Measurements from ENCODE around the gene BUD31. TPM values are rescaled to one million over a fixed set of nuclear protein-coding genes. Genes with fewer than 3 reads are reported as not detected.
A peak's percentile ranks its signal among the peaks of the same experiment; 100 is the strongest.

Gene BUD31
- total and polyA plus RNA-seq, 2 of the 4 experiments (the other 2 are of a cell fraction): 72.6 to 97.2 TPM

DNA sequence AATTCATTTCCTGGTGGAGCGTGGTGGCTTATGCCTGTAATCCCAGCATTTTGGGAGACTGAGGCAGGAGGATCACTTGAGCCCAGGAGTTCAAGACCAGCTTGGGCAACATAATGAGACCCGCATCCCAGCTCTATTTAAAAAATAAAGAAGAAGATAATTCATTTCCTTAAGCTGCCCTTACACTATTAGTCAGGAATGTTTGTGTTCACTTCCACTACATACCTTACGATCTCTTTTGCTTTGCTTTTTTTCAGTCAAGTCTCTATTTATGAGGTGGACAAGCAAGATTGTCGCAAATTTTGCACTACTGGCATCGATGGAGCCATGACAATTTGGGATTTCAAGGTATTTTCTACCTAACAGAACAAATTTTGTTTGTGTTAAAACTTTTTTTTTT lies 45.5 kb upstream of the BUD31 start:
- Histone ChIP-seq H3K4me2 (ENCODE audit: low read depth, low read length) (no peak overlapping the region), H2BK5ac (ENCODE audit: low read depth, low read length, poor library complexity, severe bottlenecking) (peak overlapping the region; percentile 42), H3K18ac (ENCODE audit: low read depth, low read length) (no peak overlapping the region), H2BK15ac (ENCODE audit: low read depth, low read length) (no peak overlapping the region), H4K91ac (ENCODE audit: insufficient read depth, low read depth, low read length) (no peak overlapping the region), H4K20me1 (ENCODE audit: insufficient read depth, low read length) (peaks cover 24% of the 10 kb centered on the region), H3K14ac (replicated peaks; ENCODE audit: low read depth, low read length) (0 out of 2 replicates have a peak overlapping the region, but pooled peaks have one; percentile 70), H2AFZ (replicated peaks; ENCODE audit: low read length, poor library complexity) (no peak overlapping the region), H4K5ac (ENCODE audit: low read depth, low read length) (no peak overlapping the region), H3K27ac (ENCODE audit: insufficient read depth, low read length) (peak overlapping the region; percentile 3; the same call in 1 of the 2 replicates), H3K4me1 (ENCODE audit: control insufficient read depth, insufficient read depth, low read length) (peaks cover 2% of the 10 kb centered on the region; the same call in 1 of the 2 replicates), H3K23ac (ENCODE audit: low read depth, low read length) (no peak overlapping the region), H3K9me3 (ENCODE audit: control insufficient read depth, insufficient read depth, low read length) (no peaks in the 10 kb centered on the region), H2AK5ac (ENCODE audit: low read depth, low read length) (no peak overlapping the region), H3K9me1 (ENCODE audit: insufficient read depth, low read length) (peaks cover 6% of the 10 kb centered on the region), H2BK20ac (ENCODE audit: low read depth, low read length) (0 out of 2 replicates have a peak overlapping the region, but pooled peaks have one; percentile 11), H3K27me3 (ENCODE audit: control insufficient read depth, insufficient read depth, low read length) (no peaks in the 10 kb centered on the region), H3K79me1 (ENCODE audit: low read depth in 1 of 2, low read length in 2 of 2) (peaks cover 16 to 44% of the 10 kb centered on the region in 2 experiments; a peak in 3 of 4 replicates), H3K4me3 (ENCODE audit: insufficient read depth, low read depth, low read length) (no peak overlapping the region), H2BK120ac (ENCODE audit: low read depth, low read length) (no peak overlapping the region), H4K8ac (ENCODE audit: low read depth in 2 of 2, low read length in 2 of 2) (no peak overlapping the region; a peak in 1 of 4 replicates), H2AK9ac (replicated peaks; ENCODE audit: low read depth, low read length, poor library complexity) (no peak overlapping the region), H3K4ac (ENCODE audit: low read depth, low read length) (no peak overlapping the region), H3K56ac (ENCODE audit: extremely low read depth, insufficient read depth, low read length) (no peak overlapping the region), H3K9ac (ENCODE audit: low read depth, low read length) (no peak overlapping the region), H3K36me3 (ENCODE audit: control insufficient read depth, insufficient read depth, low read length) (peaks cover 49% of the 10 kb centered on the region)
- DNase-seq (peak; percentile 22), ATAC-seq (ENCODE audit: low read depth) (peak; percentile 36)
- no TSS peak for BruUV-seq (replicated peaks)
- no CpG with 5 or more reads among the region's 5 CpGs for WGBS, 2 experiments (ENCODE audit: extremely low coverage in 2 of 2, insufficient read length in 1 of 2)
- TF ChIP-seq MXI1 (IDR thresholded peaks at IDR 0.05; ENCODE audit: borderline replicate concordance, low read depth, low read length) (no peak), RAD21 (IDR thresholded peaks at IDR 0.05; ENCODE audit: low read length) (no peak), CHD1 (IDR thresholded peaks at IDR 0.05; ENCODE audit: low read depth, low read length) (no peak), NFE2L2 (IDR thresholded peaks at IDR 0.05; ENCODE audit: low read depth, low read length) (no peak), BHLHE40 (IDR thresholded peaks at IDR 0.05; ENCODE audit: low read depth, low read length) (no peak), FOS (IDR thresholded peaks at IDR 0.05; ENCODE audit: low read depth, low read length) (no peak), RFX5 (IDR thresholded peaks at IDR 0.05; ENCODE audit: low read depth, low read length) (no peak), SMC3 (IDR thresholded peaks at IDR 0.05; ENCODE audit: low read depth, low read length) (no peak), POLR2A (IDR thresholded peaks at IDR 0.05; ENCODE audit: low read depth, low read length) (no peak), RCOR1 (IDR thresholded peaks at IDR 0.05; ENCODE audit: insufficient replicate concordance, low read length) (no peak), CEBPB (IDR thresholded peaks at IDR 0.05; ENCODE audit: low read depth, low read length) (no peak)
- TF ChIP-seq, protein P1, sequence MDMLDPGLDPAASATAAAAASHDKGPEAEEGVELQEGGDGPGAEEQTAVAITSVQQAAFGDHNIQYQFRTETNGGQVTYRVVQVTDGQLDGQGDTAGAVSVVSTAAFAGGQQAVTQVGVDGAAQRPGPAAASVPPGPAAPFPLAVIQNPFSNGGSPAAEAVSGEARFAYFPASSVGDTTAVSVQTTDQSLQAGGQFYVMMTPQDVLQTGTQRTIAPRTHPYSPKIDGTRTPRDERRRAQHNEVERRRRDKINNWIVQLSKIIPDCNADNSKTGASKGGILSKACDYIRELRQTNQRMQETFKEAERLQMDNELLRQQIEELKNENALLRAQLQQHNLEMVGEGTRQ (IDR thresholded peaks at IDR 0.05; ENCODE audit: low read depth, low read length): no peak
- TF ChIP-seq, protein P2, sequence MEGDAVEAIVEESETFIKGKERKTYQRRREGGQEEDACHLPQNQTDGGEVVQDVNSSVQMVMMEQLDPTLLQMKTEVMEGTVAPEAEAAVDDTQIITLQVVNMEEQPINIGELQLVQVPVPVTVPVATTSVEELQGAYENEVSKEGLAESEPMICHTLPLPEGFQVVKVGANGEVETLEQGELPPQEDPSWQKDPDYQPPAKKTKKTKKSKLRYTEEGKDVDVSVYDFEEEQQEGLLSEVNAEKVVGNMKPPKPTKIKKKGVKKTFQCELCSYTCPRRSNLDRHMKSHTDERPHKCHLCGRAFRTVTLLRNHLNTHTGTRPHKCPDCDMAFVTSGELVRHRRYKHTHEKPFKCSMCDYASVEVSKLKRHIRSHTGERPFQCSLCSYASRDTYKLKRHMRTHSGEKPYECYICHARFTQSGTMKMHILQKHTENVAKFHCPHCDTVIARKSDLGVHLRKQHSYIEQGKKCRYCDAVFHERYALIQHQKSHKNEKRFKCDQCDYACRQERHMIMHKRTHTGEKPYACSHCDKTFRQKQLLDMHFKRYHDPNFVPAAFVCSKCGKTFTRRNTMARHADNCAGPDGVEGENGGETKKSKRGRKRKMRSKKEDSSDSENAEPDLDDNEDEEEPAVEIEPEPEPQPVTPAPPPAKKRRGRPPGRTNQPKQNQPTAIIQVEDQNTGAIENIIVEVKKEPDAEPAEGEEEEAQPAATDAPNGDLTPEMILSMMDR (conservative IDR thresholded peaks at IDR 0.05; ENCODE audit: low read depth, low read length): no peak
- dilution Hi-C loops (cut with HindIII; ENCODE audit: low sequenced_read_pairs, unreplicated experiment) (no loop called here), in situ Hi-C loops (cut with MboI; ENCODE audit: low sequenced_read_pairs) (no loop called here), intact Hi-C loops (cut with micrococcal nuclease) (no loop called here)
- ChIA-PET CTCF (no interaction called here), POLR2A (ENCODE audit: unreplicated experiment) (no interaction called here)

Measured in IMR-90 (cell line).